Body of pancreas (tissue), 4 donors: ENCODE results near the gene CCDC182.

Source experiments
- POLR2A ChIP-seq, 3 donors: fragments of 450-650 bp; IDR thresholded peaks; one replicate each; pipeline ENCODE4 v1.6.1; 2016; ENCODE audit warnings: antibody characterized with exemption in 3 of 3, mild to moderate bottlenecking in 2 of 3
- TF ChIP-seq, protein P1 (sequence below), 7 experiments: fragments of 450-650 bp in 4 of 7; fragments of 200-600 bp in 3 of 7; sonication (generic) in 3 of 7; IDR thresholded peaks; one replicate each; pipeline ENCODE4 v1.5.1; 2016 to 2019; ENCODE audit warnings: antibody characterized with exemption in 7 of 7

GRCh38 chr17:57747221-57748017, 2.3 kb upstream of the CCDC182 start:
- TF ChIP-seq, protein P1, sequence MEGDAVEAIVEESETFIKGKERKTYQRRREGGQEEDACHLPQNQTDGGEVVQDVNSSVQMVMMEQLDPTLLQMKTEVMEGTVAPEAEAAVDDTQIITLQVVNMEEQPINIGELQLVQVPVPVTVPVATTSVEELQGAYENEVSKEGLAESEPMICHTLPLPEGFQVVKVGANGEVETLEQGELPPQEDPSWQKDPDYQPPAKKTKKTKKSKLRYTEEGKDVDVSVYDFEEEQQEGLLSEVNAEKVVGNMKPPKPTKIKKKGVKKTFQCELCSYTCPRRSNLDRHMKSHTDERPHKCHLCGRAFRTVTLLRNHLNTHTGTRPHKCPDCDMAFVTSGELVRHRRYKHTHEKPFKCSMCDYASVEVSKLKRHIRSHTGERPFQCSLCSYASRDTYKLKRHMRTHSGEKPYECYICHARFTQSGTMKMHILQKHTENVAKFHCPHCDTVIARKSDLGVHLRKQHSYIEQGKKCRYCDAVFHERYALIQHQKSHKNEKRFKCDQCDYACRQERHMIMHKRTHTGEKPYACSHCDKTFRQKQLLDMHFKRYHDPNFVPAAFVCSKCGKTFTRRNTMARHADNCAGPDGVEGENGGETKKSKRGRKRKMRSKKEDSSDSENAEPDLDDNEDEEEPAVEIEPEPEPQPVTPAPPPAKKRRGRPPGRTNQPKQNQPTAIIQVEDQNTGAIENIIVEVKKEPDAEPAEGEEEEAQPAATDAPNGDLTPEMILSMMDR (IDR thresholded peaks at IDR 0.05) = peak in 6 of 7 experiments; percentile 54 to 72 (median 66)
- TF ChIP-seq POLR2A (IDR thresholded peaks at IDR 0.05) = no peak
